ENCODE measurements around the gene CAPN2.
"Not testable (repeated sequence)": the region's sequence is repeated elsewhere in the genome, so short reads cannot be mapped to it uniquely, and the experiment has no call there.

Gene CAPN2

DNA sequence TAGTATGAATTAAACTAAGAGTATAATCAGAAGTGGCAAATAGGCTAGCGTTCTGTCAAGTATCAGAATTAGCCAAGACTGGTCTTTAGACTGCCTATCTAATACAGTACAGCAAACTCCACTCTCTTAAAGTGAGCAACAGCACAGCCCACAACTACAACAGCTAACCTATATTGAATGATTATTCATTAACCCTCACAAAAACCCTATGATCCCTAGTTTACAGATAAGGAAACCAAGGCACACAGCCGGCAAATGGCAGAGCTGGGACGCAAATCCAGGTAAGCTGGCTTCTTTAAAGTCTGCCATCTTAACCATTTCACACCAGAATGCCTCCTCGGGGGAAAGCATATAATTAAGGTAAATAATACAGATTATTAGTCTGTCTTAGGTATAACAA, 81.4 kb downstream of the CAPN2 start:
- no peak for DNase-seq

GRCh38 chr1:223794136-223794880, 82.0 kb downstream of the CAPN2 start:
- no peak for DNase-seq

DNA sequence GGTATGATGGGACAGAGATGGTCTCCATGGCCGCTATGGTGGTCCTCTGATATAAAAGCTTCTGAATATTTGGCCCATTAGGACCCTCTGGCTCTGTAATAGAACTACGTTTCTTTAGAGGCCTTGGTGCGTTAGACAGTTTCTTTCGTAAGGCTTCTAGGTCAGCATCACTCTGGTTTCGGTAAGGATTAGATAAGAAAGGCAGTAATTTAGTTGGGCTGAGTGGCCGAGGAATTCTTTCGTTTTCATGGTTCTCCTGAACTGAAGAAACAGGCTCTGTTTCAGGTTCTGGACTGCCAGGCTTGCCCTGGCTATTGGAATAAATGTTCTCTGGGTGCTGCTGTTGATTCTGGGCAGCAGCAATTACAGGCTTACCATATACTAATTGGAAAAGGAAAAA, 83.9 kb downstream of the CAPN2 start:
- no peak for DNase-seq

DNA sequence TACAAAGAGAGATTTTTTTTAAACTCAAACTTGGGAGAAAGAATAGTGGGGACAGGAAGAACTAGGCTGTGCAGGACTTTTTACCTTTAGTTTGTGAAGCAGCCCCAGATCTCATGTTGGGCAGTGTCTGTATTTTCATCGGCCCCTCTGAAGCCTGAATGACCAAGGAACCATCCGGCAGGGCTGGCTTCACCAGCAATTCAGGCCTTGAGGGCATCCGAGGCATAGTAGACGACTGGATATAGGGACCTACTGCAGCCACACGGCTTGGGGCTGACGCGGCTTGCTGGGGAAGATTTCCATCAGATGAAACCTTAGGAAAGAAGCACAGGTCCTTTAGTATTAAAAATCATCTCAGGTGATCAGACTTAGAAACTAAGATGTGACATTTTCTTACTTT, 89.7 kb downstream of the CAPN2 start:
- DNase-seq, result no peak

- DNase-seq, result no peak
These were observed 90.3 kb downstream of the CAPN2 start for GRCh38 chr1:223802602-223803001.

GRCh38 chr1:223803211-223803610, 90.9 kb downstream of the CAPN2 start:
- no peak for DNase-seq

- not testable (repeated sequence) for DNase-seq
These were observed 97.6 kb downstream of the CAPN2 start for GRCh38 chr1:223809905-223810304.

DNA sequence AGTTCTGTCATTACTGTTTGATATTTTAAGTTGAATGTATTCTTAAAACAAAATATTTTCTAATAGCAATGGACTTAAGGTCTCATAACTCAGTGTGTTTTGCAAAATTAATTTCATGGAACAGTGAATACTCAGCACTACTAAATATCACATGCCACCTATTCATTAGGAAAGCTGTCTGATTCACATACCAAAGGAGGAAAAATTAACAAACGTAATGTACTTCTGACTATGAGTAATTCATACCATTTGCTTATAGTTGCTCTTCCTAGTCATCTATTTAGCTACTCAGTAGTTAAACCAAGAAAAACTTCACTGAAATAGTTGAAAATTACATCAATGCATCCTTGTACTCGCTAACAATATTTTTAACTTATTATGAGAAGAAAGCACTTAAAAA, 98.2 kb downstream of the CAPN2 start:
- DNase-seq, result no peak

DNA sequence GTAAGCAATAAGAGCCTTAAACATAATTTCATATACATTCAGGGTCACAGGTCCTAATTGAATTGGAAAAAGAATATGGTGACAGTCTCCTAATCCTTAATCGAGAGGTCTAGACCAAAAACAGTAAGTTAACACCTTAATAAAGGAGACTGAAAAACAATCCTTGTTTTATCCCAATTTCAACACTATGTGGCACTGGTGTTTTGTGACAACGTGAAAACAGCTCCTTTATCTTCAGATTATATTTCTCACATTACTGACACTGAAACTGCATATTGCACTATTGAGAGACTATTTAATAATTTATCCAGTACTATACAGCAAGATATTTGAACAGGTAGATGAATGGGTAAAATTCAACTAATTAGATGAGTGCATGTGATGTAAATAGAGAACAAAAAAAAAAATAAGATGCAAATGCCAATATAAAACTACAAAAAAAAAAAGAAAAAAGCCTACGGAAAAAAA, 99.3 kb downstream of the CAPN2 start:
- peak; percentile 18 for DNase-seq

GRCh38 chr1:223813645-223814044, 101.3 kb downstream of the CAPN2 start:
- no peak for DNase-seq

- no peak for DNase-seq
These were observed 102.9 kb downstream of the CAPN2 start for GRCh38 chr1:223815020-223815853.

- no peak for DNase-seq
These were observed 103.5 kb downstream of the CAPN2 start for GRCh38 chr1:223815865-223816264.

- DNase-seq, result not testable (repeated sequence)
These were observed 104.9 kb downstream of the CAPN2 start for GRCh38 chr1:223817265-223817664.

GRCh38 chr1:223819730-223820514, 107.6 kb downstream of the CAPN2 start:
- no peak for DNase-seq

DNA sequence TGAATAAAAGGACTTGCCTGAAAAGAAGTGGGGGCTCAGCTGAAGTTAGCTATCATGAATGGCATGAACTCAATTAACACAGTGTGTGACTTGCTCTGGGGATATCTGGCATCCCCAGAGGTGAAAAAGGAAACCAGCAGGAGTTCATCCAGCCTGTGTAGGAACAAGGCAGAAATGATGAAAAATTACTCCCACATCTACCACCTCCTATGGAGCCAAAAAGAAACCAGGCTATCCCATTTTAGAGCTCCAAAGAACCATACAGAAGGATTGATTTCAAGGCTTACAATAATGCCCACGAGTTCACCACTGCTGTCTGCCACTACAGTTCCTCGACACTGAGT, 108.1 kb downstream of the CAPN2 start:
- no peak for DNase-seq

DNA sequence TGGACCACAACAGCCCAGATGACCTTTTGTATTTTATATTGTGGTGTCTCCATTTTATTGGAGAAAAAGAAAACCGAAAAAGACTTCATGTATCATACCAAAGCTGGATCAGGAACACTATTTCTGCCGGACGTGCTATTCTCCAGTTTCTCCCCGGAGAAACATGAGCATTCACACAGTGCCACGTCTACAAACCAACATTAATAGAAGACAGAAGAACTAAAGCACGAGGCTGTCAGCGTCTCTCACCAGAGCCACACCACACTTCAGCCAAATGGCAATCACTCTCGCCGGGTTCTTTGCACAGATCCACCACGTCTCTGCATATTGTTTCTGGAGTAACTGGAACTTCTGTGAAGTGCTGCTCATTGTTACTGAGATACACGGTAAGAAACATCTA, 108.6 kb downstream of the CAPN2 start:
- no peak for DNase-seq

DNA sequence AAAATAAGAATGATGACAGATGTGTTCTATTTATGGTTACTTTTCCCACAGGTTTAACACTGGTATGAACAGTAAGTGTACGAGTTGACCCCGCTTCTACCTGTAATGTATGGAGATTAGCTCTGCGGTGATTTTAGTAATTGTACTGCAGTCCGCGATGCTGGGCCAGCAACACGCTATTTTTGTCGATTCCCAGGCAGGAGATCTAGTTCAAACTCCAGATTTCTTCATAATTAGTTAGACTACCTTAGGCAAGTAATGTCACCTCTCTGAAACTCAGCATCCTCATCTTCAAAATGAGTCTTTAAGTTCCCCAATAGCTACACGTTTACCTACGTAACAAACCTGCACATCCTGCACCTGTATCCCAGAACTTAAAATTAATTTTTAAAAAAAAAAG, 111.9 kb downstream of the CAPN2 start:
- no peak for DNase-seq

DNA sequence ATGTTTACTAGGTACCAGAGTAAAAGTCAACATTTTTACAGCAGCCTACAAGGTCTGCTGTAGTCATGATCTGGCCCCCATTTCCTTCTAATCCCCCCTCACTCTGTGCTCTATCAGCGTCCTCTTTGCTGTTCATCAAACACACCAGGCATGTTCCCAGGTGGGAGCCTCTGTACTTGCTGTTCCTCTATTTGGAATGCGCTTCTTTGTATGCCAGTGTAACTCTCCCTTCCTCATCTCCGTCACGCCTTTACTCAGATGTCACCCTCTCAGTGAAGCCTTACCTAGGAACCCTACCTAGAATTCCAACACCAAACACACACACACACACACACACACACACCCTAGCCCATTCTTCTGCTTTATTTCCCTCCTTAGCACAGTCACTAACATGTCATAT, 112.4 kb downstream of the CAPN2 start:
- DNase-seq, result no peak

All from DMS79 treated with DMSO at 0.1 percent for 48 hours (cell line).